Hippocampal formation (tissue), 2 donors: ENCODE results near the gene WBP2.
A peak's percentile ranks its signal among the peaks of the same experiment; 100 is the strongest.
"Not testable (repeated sequence)": the region's sequence is repeated elsewhere in the genome, so short reads cannot be mapped to it uniquely, and the experiment has no call there.

ENCODE experiments used
- DNase-seq, 2 donors: peaks; one replicate each; lab custom pipeline; 2025; lab: John Stamatoyannopoulos, UW

WBP2 gene

DNA sequence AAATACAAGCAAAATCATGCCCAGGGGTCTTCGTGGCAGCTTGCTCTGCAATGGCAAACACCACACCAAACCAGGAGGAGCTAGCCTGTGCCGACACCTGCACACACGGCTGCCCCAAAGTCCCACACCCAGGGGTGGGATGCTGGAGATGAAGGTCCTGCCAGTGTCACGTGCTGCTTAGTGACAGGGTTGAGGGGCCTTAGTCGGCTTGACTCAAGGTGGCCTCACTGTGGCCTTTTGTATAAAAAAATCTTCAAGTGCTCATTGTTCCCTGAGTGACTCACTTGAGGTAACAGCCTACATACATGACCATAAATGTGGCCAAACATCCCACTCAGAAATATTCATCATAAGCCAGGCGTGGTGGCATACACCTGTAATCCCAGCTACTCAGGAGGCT lies 34.3 kb upstream of the WBP2 start:
- no peak for DNase-seq

DNA sequence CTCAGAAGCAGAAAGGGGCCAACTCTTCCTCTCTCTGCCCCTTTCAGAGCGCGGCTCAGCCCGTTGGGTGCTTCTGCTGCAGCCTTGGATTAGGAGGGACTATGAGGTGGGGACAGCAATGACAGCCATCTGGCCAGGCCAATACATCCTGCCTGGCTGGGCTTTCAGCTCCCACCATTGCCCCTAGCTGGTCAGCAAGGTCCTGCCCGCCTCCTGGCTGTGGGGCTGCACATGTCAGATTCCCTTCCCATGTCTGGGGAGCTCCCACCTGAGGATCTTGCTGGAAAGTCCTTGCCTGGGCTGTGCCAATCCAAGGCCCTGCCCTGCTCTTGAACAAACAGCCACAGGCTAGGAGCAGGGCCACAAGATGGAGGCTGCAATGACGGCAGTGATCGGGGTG lies 33.3 kb upstream of the WBP2 start:
- DNase-seq = no peak

DNA sequence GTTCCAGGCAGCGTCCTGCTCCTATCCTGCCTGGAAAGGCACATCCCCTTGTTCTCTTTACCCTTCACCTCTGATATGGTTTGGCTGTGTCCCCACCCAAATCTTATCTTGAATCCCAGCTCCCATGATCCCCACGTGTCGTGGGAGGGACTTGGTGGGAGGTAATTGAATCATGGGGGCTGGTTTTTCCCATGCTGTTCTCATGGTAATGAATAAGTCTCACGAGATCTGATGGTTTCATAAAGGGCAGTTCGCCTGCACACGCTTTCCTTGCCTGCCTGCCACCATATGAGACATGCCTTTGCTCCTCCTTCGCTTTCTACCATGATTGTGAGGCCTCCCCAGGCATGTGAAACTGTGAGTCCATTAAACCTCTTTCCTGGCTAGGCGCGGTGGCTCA lies 30.7 kb upstream of the WBP2 start:
- not testable (repeated sequence) for DNase-seq

DNA sequence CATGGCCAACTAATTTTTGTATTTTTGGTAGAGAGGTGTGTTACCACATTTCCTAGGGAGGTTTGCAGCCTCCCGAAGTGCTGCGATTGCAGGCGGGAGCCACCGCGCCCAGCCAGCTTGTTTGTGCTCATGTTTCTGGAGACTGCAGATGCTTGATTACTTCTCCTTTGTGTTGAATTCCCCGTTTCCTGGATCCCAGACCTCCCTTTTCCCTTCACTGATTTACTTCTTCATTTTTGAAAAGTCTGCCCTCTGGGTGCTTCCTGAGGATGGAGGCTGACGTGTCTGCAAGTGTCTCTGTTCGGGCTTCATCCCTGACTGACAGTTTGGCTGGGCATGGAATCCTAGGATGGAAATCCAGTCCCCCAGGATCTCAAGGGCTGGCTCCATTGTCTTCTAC lies 30.3 kb upstream of the WBP2 start:
- no peak for DNase-seq

DNA sequence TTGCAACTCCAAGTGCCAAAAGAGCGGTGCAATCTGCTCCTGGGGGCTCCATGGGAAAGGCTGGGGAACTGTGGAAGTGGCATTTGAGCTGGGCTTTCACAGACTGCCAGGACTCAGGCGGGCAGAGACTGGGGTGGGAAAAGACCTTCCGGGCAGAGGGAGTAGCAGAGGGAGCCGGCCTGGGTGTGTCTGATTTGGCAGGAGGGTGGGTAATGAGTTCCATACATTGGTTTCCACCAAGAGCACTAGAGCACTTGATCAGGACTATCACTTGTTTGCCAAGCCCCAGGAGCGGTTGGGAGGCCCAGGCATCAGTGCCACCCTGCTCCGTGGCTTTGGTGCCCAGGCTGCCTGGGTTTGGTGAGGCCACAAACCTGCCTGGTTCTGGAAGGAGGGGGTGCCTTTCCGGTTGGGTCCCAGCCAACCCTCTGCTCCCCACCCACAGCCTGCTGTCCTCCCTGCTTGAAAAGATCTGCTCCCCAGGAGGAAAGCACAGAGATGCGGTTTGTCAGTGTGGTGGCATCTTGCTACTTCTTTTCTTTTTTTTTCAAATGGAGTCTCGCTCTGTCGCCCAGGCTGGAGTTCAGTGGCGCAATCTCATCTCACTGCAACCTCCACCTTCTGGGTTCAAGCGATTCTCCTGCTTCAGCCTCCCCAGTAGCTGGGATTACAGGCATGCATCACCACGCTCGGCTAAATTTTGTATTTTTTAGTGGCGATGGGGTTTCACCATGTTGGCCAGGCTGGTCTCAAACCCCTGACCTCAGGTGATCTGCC lies 26.7 kb upstream of the WBP2 start:
- no peak for DNase-seq

DNA sequence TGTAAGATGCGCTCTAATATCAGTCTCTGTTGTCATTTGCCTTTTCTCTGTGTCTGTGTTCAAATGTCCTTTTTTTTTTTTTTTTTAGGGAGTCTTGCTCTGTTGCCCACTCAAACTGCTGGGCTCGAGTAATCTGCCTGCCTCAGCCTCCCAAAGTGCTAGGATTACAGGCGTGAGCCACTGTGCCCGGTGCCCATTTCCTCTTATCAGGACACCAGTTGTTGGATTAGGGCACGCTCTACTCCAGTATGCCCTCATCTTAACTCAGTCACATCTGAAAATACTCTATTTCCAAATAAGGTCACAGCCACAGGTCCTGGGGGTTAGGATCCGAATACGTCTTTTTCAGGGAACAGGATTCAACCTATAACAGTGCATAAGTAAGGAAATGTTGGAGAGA lies 25.1 kb upstream of the WBP2 start:
- DNase-seq = no peak

DNA sequence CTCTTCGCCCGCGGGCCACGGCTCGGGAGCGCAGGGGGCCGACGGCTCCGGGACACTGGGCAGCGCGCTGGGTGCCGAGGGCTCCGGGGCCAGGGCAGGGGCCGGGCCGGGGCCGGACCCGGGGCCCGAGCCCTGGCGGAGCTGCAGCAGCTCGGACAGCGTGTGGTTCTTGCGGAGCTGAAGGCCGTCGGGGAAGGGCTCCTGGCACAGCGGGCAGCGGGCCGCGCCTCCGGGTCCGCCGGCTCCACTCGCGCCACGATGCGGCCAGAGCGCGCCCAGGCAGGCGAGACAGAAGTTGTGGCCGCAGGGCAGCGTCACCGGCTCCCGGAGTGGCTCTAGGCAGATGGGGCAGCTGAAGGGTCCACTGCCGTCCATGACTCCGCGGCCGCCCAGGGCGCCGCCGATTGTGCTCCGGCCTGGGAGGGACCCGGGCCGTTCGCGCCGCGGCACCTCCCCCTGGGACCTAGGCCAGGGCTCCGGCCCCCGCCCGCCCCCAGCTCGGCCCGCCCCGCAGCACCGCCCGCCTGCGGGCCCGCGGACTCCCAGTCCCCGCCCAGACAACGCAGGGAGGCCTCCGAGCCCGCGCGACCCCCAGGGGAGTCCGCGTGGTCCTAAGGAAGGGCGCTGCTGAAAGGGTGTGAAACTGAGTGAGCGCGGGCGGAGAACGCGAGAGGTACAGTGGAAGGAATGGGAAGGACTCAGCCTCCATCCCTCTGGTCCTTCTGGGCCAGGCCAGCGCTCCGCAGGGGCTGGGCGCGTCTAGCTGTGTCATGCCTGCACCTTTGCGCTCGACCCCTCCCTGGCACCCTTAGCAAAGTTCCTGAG lies 23.3 kb upstream of the WBP2 start, which contains the start of gene TRIM47:
Gene TRIM47, minus strand, starts transcription at position 408 of the 825 bp plus-strand sequence. Its CDS starts 33 bp downstream, at position 375.
- peak; percentile 52 for DNase-seq

DNA sequence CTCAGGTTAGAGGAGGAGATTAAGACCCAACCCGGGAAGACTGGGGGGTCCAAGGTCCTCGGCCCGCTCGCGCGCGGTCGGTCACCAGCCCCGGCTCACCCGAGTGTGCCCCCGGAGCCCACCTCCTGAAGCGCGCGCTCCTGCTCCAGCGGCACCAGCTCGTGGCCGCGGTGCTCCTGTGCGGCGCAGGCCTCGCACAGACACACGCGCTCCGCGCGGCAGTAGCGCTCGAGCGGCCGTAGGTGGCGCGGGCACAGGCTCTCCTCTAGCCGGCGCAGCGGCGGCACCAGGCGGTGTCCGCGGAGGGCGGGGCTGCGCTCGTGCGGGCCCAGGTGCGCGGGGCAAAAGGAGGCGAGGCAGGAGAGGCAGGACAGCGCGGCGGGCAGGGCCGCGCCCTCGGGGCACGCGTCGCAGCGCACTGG lies 22.6 kb upstream of the WBP2 start:
- peak; percentile 47 to 53 for DNase-seq

DNA sequence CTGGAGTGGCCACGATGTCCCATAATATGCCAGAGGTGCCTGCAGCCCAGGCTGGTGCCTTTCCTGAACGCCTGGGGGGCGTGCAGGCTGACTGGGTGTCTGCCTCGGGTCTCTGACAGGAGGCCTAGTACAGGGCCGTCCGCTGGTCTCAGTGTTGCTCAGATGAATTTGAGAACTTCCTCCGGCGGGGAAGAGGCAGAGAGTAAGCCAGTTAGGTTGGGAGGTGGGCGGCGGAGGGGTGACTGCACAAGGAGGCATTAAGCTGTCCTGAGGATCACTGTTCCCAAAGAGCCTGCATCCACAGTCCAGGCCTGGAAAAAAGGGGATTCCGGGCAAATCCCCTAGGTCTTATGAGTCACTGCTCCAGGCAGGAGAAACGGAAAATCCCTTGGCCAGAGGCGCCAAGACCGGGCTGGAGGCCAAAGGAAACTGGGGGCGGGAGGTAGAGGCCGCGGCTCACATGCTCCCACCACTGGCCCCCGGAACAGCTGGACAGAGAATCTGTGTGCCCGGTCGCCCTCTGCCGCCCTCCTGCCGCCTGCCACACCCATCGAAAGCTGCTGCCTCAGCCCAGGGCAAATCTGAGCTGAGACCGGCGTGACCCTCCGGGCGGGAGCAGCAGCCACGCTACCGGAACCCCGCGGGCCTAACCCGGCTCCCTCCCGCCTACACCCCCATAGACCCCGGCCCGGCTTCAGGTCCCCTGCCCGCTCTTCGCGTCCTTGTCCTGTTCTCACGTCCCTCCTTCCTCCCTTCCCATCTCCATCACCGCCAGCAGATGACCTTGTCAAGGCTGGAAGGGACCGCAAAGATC lies 22.0 kb upstream of the WBP2 start:
- DNase-seq = peak; percentile 66 to 84

DNA sequence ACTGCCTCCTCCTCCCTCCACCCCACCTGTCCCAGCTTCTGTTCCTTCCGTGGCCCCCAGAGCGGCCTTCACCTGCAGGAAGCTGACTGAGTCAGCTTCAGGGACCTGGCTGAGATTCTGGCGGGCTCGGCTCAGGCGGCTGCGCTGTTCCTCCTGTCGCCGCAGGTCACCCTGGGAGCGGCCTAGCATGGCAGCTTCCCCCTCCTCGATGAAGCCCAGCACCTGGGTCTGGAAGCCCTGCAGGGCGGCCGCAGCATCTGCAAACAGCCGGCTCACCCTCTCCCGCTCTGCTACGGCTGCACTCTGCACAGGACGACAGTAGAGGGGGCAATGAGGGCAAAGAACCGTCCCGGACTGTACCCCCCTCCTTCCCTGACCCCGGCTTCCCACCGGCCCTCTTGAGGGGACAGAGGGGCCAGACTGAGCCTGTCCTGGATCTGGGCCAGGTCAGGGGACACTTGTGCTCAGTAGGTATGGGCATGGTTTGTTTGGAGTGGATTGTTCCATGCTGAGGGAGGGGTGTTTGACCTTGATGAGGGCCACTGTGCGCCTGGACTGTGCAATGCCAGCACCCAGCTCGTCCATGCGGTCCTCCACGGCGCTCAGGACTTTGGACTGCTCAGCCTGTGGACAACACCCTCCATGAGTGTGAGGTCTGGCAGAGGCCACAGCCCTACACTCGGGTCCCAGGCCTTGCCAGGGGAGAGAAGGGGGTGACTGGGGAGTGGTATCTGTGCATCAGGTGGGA lies 21.2 kb upstream of the WBP2 start:
- no peak for DNase-seq

DNA sequence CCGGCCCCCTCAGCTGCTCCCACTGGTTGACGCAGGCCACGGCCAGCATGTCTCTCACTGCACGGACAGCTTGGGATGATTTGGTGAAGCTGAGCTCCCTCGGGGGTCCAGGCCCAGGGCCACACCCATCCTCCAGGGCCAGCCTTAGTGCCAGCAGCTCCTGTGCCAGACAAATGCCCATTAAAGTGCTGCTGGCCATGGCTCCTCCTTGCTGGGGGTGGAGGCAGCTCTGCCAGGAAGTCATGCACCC lies 20.7 kb upstream of the WBP2 start:
- DNase-seq = no peak

DNA sequence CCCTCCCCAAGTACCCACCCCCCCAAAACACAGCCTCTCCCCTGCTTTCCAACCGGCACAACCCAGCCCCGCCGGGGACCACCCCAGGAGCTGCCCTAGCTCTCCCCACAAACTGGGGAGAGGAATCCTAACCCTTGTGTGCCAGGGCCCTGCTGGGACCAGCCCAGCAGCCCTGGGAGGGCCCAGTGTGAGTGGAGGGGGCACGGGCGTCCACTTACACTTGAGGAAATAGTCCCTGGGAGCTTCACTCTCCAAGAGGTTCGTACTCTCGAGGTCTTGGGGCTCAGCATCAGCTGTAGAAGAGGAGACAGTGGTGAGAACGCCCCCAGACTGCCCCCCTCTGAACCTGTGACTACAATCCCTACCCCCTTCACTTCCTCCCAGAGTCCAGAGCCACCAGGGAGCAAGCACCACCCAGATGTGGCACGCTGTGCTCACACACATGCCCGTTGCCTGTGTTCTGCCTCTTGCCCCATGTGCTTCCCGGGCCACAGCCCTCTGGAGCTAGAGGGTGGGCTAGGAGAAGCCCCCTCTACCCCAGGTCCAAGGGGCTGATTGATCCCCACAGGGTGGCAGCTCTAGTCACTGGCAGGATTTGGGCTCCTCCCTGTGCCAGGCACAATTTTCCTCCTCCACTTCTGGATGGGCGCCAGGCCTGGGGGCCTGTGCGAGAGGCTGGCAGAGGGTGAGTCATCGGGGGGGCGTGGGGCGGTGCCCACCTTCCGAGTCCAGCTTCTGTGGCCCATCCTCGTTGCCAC lies 20.2 kb upstream of the WBP2 start:
- no peak for DNase-seq

DNA sequence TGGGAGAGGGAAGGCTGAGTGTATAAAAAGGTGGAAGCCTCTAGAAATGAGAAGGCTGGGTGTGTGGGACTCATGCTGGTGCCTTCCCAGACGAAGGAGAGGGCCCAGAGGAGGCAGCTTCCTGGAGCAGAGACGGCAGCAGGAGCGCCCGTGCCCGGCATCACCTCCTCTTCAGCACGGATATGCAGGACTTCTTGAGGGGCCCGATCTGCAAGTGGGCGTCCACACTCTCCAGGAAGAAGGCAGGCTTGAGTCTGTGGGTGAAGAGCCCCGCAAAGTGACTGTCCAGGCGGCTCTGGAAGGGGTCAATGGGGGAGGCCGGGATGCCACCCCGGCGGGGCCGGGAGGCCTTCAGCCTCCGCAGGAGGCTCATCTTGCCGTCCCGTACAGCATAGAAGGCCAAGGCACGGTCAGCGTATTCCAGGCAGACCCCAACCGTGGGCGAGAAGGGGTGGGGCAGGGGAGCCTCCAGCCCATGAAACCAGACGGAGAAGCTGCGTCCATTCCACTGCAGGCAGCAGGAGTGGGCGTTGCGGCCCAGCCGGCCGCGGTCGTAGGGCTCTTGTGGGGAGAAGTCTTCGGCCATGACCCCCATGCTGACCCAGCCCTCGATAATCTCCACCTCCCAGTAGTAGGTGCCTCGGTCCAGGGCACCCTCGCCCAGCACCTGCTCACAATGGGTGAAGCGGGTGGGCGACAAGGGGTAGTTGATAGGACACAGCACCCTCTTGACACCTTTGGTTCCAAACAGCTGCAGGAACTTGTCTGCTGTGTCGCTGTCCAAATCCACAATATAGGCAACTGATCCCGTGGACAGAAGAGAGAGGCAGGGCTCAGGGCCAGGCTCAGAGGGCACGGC lies 19.4 kb upstream of the WBP2 start:
- no peak for DNase-seq

DNA sequence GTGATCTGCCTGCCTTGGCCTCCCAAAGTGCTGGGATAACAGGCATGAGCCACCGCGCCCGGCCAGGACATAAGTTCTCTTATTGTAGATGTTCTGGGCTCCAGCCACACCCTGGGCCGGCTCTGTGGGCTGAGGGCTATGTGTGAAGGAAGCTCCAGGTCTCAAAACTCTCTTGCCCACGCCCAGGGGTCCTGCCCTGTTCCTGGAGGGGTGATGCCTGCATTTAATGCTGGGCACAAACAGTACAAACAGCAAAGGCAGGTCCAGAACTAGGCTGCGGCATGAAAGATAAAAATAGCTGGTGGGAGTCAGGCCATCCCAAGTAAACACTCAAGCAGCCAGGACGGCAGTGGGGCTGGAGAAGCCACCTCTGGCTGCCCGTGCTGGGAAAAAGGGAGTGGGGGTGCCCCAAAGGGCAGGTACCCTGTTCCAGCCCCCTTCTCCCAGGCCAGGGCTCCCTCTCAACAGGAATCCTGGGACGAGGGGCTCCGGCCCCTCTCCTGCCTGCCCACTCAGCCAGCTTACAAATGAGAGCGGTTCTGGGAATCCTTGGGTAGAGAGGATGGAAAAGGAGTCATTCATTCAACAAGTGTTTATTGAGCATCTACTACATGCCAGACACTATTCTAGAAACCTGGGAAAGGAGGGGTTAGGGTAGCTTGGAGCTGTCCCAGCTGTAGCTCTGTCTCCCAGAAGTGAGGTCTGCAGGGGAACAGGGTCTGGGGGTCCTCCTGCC lies 18.6 kb upstream of the WBP2 start:
- DNase-seq = no peak

DNA sequence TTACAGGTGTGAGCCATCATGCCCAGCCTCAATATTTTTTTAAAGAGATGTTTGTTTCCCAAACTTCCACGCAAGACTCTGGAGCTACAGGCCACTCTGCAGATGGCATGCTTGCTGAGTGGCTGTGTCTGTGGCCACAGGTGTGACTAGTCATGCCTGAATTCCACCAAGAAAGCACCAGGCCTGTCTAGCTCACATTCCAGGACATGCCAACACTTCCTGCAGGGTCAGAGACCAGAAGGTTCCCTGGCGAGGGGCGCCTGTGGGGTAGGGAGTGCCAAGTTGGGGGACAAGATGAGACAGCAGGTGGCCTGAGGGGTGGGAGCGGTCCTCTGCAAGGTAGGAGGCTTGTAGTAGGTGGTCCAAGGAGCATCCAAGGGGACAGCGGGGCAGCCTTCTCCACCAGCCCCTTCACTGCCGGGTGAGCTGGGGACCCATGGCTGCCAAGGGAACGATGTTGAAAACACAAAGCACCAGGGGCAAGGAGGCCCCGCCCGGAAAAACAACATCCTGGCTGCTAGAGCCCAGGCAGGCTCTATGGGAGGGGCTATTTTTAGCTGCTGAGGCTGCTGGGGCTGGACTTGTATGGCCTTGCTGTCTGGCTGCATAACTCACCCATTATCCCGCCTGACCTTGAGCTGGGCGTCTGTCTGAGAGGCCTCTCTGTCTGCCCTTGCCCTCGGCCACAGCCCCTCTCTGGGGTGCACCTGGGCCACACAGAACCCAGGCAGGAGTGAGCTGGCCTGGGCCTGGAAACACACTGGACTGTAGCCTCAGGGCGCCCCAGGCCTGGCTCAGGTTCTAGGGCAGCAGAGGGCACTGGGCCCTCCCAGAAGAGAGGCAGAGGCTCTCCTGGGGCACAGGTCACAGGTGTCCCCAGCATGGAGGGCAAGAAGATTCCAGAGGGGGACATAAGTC lies 17.6 kb upstream of the WBP2 start:
- peak in 1 of 2 donors; percentile 37 for DNase-seq

DNA sequence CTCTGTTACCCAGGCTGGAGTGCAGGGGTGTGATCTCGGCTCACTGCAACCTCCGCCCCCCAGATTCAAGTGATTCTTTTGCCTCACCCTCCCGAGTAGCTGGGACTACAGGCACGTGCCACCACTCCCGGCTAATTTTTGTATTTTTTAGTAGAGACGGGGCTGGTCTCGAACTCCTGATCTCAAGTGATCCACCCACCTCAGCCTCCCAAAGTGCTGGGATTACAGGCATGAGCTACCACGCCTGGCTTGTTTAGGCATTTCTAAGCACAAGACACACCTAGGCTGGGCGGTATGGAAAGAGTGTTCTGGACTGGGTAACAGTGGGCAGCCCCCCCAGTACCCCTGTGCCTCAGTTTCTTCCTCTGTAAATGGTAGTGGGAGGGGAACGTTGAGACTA lies 15.1 kb upstream of the WBP2 start:
- DNase-seq = not testable (repeated sequence)

DNA sequence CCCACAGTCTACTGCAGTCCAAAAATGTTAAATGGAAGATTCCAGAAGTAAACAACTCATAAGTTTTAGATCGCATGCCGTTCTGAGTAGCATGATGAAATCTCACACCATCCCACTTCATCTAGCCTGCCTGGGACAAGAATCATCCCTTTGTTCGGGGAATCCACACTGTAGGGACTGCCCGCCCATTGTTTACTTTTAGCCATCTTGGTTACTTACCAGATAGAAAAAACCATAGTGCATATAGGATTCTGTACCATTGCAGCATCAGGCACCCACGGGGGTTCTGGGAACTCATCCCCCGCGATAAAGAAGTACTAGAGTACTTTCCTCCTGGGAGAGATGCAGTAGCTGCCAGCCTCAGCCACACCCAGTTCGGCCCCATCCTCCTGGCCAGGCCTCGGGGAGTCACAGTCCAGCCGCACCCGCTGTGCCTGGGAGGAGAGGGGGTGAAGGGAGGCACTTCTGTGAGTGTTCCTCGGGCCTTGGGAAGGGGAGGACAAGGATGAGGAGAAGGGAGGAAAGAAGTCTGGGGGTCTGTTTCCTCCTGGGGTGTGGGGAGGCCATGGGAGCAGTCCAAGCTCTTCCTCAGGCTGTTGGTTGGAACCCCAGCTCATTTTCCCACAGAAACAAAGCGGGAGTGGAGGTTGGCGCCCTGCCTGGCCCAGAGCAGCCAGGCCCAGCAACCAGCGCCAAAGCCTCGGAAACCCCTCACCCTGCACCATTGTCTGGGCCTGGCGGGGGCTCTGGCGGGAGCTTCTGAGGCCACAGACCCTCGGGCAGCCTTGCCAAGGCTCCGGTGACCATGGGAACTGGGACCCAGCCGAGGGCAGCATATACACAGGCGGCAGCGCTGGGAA lies 14.4 kb upstream of the WBP2 start:
- DNase-seq = peak; percentile 80 to 88
